WTC11 (cell line): ENCODE results near the gene CDRT4. TPM values are rescaled to one million over a fixed set of nuclear protein-coding genes. Genes with fewer than 3 reads are reported as not detected.

Experiments used
- ATAC-seq: fragments of 200-7000 bp; cut with Tn5 transposase; 2 replicates; pipeline ENCODE4 v1.10.0; 2021; ENCODE audit warnings: mild to moderate bottlenecking, moderate library complexity
- Bru-seq: library from RNA; stranded (reverse); fragments of 400-500 nt; gene quantifications from one replicate; lab custom pipeline; 2021; lab: Mats Ljungman, UMichigan
- CTCF ChIA-PET: fragments of 300-600 bp; sonication (Branson Sonifier 250); formaldehyde crosslinking; loops from one replicate; lab custom pipeline; 2021; ENCODE audit warnings: antibody characterized with exemption; lab: Charles Lee
- POLR2A ChIA-PET: fragments of 350-600 bp; sonication (Branson Sonifier 250); formaldehyde crosslinking; loops from one replicate; lab custom pipeline; 2021; ENCODE audit warnings: antibody characterized with exemption; lab: Charles Lee
- DNase-seq: peaks from one replicate; pipeline ENCODE4 v3.0.0; 2021; ENCODE audit warnings: low spot score
- H3K27ac Mint-ChIP-seq: 2 replicates; pipeline ENCODE4 v1.8.0; 2021; ENCODE audit warnings: mixed read lengths
- H3K27me3 Mint-ChIP-seq: 2 replicates; pipeline ENCODE4 v1.8.0; 2021; ENCODE audit warnings: low read depth, mild to moderate bottlenecking, moderate library complexity, mixed read lengths
- H3K36me3 Mint-ChIP-seq: 2 replicates; pipeline ENCODE4 v1.8.0; 2021; ENCODE audit warnings: mixed read lengths
- H3K4me1 Mint-ChIP-seq: 2 replicates; pipeline ENCODE4 v1.8.0; 2022; ENCODE audit warnings: mixed read lengths
- H3K4me3 Mint-ChIP-seq: 2 replicates; pipeline ENCODE4 v1.8.0; 2021; ENCODE audit warnings: mild to moderate bottlenecking, moderate library complexity, mixed read lengths
- H3K9me3 Mint-ChIP-seq: 2 replicates; pipeline ENCODE4 v1.8.0; 2021; ENCODE audit warnings: mixed read lengths
- CBFB ChIP-seq: sonication (generic); formaldehyde crosslinking; IDR thresholded peaks from 2 replicates; pipeline ENCODE4 v1.8.1; 2022; ENCODE audit warnings: mild to moderate bottlenecking, low read depth, missing genetic modification reagents
- CREB1 ChIP-seq: sonication (generic); formaldehyde crosslinking; IDR thresholded peaks from 2 replicates; pipeline ENCODE4 v1.8.0; 2023; ENCODE audit warnings: mild to moderate bottlenecking, missing genetic modification reagents
- IRF2 ChIP-seq: sonication (generic); formaldehyde crosslinking; IDR thresholded peaks from 2 replicates; pipeline ENCODE4 v1.8.0; 2022; ENCODE audit warnings: low read depth, missing genetic modification reagents, borderline replicate concordance
- NR2C2 ChIP-seq: sonication (generic); formaldehyde crosslinking; IDR thresholded peaks from 2 replicates; pipeline ENCODE4 v1.8.0; 2022; ENCODE audit warnings: mild to moderate bottlenecking, missing genetic modification reagents
- TP53 ChIP-seq: sonication (generic); formaldehyde crosslinking; IDR thresholded peaks from 2 replicates; pipeline ENCODE4 v1.8.1; 2023; ENCODE audit warnings: mild to moderate bottlenecking, missing genetic modification reagents
- ZNF263 ChIP-seq: sonication (generic); formaldehyde crosslinking; IDR thresholded peaks from 2 replicates; pipeline ENCODE4 v1.8.1; 2022; ENCODE audit warnings: low read depth, mild to moderate bottlenecking, moderate library complexity, missing genetic modification reagents
- ZNF396 ChIP-seq: fragments of 250-450 bp; sonication (Bioruptor Pico); IDR thresholded peaks from 2 replicates; pipeline ENCODE4 v1.8.0; 2021; ENCODE audit warnings: mild to moderate bottlenecking, moderate library complexity, borderline replicate concordance
- ZNF423 ChIP-seq: fragments of 250-450 bp; sonication (Bioruptor Pico); IDR thresholded peaks from 2 replicates; pipeline ENCODE4 v2.1.2; 2022; ENCODE audit warnings: mild to moderate bottlenecking, moderate library complexity
- long read RNA-seq, 3 experiments: library from RNA in 1 of 3; library from capped mRNA in 1 of 3; library from polyadenylated mRNA in 1 of 3; unstranded in 2 of 3; stranded (forward) in 1 of 3; transcript quantifications; one replicate each; pipeline ENCODE4 v2.0.0, GENCODE V29; 2021
- total RNA-seq: library from RNA; stranded (reverse); gene quantifications from 3 replicates; pipeline ENCODE4 v1.2.3, GENCODE V29; 2021
- TF ChIP-seq, protein P1 (sequence below): fragments of 250-450 bp; sonication (Bioruptor Pico); IDR thresholded peaks from 2 replicates; pipeline ENCODE4 v1.9.0; 2021; ENCODE audit warnings: mild to moderate bottlenecking, borderline replicate concordance
- TF ChIP-seq, protein P2 (sequence below): sonication (generic); formaldehyde crosslinking; IDR thresholded peaks from 2 replicates; pipeline ENCODE4 v1.8.1; 2022; ENCODE audit warnings: low read depth, missing genetic modification reagents, borderline replicate concordance
- TF ChIP-seq, protein P3 (sequence below): sonication (generic); formaldehyde crosslinking; IDR thresholded peaks from 2 replicates; pipeline ENCODE4 v1.8.0; 2023; ENCODE audit warnings: missing genetic modification reagents
- TF ChIP-seq, protein P4 (sequence below): sonication (generic); formaldehyde crosslinking; IDR thresholded peaks from 2 replicates; pipeline ENCODE4 v1.8.0; 2022; ENCODE audit warnings: mild to moderate bottlenecking, missing genetic modification reagents
- TF ChIP-seq, protein P5 (sequence below): sonication (generic); formaldehyde crosslinking; IDR thresholded peaks from 2 replicates; pipeline ENCODE4 v1.8.1; 2023; ENCODE audit warnings: mild to moderate bottlenecking, missing genetic modification reagents, moderate library complexity
- TF ChIP-seq, protein P6 (sequence below): sonication (generic); formaldehyde crosslinking; IDR thresholded peaks from 2 replicates; pipeline ENCODE4 v1.8.0; 2023; ENCODE audit warnings: mild to moderate bottlenecking, missing genetic modification reagents

Gene CDRT4
- total RNA-seq (4.9 to 8.3 TPM (median 6.5 TPM) in 3 replicates), Bru-seq, nascent RNA (percentile 75 among the genes with signal in this experiment)
- long read RNA-seq, experiment 1, partial matches to known transcripts, result 0 of 3 reads
- long read RNA-seq, experiment 1, other reads (novel, unspliced or antisense), result 0 of 3 reads
- long read RNA-seq, experiment 2, partial matches to known transcripts, result 0 of 1 reads
- long read RNA-seq, experiment 2, other reads (novel, unspliced or antisense), result 0 of 1 reads
- long read RNA-seq, experiment 3, partial matches to known transcripts, result 0 of 3 reads
- long read RNA-seq, experiment 3, other reads (novel, unspliced or antisense), result 3 of 3 reads

DNA sequence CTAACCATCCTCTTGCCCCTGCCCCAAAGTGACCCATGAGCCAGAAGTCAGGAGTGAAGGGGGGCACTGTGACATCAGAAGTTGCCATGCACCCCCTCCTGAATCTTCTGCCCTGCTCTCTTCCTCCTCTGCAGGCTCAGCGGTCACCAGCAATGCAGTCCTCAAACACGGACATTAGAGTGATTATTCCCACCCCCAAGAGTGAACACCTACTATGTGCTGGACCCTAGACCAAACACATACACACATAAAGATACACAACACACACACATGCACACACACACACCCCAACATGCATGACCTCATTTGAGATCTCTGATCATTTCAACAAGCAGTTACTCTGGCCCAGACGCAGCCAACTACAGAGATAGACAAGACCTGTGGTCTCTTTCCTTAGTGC is at the start of gene CDRT4:
Gene CDRT4, minus strand, starts transcription at position 30 of the 400 bp plus-strand sequence. CDS start 27,383 bp downstream, outside the sequence.
- H3K27ac Mint-ChIP-seq, result peak within 1 kb of the TSS; percentile 73
- no peaks in the 10 kb centered on the region for H3K27me3 Mint-ChIP-seq
- no peak within 1 kb of the TSS for H3K4me3 Mint-ChIP-seq
- ChIA-PET CTCF (interaction anchor here (1.0 kb wide), 1 partner anchor 35 kb away, joined by 4 read pairs; no protein-coding TSS in a partner anchor), POLR2A (no interaction called here)
- no peak for DNase-seq
- H3K4me1 Mint-ChIP-seq, result peaks cover 8% of the 10 kb centered on the region
- peaks cover 9% of the 10 kb centered on the region for H3K36me3 Mint-ChIP-seq
- H3K9me3 Mint-ChIP-seq, result peaks cover 1% of the 10 kb centered on the region
- TF ChIP-seq TP53 (no peak), IRF2 (no peak), ZNF423 (CRISPR knock-in tag) (no peak)
- TF ChIP-seq, protein P1, sequence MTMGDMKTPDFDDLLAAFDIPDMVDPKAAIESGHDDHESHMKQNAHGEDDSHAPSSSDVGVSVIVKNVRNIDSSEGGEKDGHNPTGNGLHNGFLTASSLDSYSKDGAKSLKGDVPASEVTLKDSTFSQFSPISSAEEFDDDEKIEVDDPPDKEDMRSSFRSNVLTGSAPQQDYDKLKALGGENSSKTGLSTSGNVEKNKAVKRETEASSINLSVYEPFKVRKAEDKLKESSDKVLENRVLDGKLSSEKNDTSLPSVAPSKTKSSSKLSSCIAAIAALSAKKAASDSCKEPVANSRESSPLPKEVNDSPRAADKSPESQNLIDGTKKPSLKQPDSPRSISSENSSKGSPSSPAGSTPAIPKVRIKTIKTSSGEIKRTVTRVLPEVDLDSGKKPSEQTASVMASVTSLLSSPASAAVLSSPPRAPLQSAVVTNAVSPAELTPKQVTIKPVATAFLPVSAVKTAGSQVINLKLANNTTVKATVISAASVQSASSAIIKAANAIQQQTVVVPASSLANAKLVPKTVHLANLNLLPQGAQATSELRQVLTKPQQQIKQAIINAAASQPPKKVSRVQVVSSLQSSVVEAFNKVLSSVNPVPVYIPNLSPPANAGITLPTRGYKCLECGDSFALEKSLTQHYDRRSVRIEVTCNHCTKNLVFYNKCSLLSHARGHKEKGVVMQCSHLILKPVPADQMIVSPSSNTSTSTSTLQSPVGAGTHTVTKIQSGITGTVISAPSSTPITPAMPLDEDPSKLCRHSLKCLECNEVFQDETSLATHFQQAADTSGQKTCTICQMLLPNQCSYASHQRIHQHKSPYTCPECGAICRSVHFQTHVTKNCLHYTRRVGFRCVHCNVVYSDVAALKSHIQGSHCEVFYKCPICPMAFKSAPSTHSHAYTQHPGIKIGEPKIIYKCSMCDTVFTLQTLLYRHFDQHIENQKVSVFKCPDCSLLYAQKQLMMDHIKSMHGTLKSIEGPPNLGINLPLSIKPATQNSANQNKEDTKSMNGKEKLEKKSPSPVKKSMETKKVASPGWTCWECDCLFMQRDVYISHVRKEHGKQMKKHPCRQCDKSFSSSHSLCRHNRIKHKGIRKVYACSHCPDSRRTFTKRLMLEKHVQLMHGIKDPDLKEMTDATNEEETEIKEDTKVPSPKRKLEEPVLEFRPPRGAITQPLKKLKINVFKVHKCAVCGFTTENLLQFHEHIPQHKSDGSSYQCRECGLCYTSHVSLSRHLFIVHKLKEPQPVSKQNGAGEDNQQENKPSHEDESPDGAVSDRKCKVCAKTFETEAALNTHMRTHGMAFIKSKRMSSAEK (CRISPR knock-in tag), result no peak
- TF ChIP-seq, protein P2, sequence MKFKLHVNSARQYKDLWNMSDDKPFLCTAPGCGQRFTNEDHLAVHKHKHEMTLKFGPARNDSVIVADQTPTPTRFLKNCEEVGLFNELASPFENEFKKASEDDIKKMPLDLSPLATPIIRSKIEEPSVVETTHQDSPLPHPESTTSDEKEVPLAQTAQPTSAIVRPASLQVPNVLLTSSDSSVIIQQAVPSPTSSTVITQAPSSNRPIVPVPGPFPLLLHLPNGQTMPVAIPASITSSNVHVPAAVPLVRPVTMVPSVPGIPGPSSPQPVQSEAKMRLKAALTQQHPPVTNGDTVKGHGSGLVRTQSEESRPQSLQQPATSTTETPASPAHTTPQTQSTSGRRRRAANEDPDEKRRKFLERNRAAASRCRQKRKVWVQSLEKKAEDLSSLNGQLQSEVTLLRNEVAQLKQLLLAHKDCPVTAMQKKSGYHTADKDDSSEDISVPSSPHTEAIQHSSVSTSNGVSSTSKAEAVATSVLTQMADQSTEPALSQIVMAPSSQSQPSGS (CRISPR knock-in tag), result no peak
- ATAC-seq, result no peak

DNA sequence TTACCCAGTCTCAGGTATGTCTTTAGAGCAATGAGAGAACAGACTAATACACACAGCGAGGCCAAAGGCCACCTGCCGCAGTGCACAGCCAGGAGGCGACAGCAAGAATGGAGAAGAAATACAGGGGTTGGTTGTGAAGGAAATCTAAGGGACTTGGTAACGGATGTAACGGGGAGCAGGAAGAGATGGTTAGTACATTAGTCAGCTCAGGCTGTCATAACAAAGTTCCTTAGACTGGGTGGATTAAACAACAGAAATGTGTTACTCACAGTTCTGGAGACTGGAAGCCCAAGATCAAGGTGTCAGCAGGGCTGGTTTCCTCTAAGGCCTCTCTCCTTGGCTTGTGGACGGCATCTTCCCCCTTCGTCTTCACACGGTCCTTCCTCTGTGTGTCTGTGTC is 48.7 kb upstream of the CDRT4 start:
- peaks cover 21% of the 10 kb centered on the region for H3K36me3 Mint-ChIP-seq
- TF ChIP-seq, protein P3, sequence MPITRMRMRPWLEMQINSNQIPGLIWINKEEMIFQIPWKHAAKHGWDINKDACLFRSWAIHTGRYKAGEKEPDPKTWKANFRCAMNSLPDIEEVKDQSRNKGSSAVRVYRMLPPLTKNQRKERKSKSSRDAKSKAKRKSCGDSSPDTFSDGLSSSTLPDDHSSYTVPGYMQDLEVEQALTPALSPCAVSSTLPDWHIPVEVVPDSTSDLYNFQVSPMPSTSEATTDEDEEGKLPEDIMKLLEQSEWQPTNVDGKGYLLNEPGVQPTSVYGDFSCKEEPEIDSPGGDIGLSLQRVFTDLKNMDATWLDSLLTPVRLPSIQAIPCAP (CRISPR knock-in tag), result no peak
- TF ChIP-seq CREB1 (no peak), NR2C2 (CRISPR knock-in tag) (no peak), CBFB (CRISPR knock-in tag) (no peak), ZNF396 (no peak), ZNF263 (no peak)
- TF ChIP-seq, protein P4, sequence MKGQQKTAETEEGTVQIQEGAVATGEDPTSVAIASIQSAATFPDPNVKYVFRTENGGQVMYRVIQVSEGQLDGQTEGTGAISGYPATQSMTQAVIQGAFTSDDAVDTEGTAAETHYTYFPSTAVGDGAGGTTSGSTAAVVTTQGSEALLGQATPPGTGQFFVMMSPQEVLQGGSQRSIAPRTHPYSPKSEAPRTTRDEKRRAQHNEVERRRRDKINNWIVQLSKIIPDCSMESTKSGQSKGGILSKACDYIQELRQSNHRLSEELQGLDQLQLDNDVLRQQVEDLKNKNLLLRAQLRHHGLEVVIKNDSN (CRISPR knock-in tag), result no peak
- TF ChIP-seq, protein P5, sequence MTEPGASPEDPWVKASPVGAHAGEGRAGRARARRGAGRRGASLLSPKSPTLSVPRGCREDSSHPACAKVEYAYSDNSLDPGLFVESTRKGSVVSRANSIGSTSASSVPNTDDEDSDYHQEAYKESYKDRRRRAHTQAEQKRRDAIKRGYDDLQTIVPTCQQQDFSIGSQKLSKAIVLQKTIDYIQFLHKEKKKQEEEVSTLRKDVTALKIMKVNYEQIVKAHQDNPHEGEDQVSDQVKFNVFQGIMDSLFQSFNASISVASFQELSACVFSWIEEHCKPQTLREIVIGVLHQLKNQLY (CRISPR knock-in tag), result no peak
- TF ChIP-seq, protein P6, sequence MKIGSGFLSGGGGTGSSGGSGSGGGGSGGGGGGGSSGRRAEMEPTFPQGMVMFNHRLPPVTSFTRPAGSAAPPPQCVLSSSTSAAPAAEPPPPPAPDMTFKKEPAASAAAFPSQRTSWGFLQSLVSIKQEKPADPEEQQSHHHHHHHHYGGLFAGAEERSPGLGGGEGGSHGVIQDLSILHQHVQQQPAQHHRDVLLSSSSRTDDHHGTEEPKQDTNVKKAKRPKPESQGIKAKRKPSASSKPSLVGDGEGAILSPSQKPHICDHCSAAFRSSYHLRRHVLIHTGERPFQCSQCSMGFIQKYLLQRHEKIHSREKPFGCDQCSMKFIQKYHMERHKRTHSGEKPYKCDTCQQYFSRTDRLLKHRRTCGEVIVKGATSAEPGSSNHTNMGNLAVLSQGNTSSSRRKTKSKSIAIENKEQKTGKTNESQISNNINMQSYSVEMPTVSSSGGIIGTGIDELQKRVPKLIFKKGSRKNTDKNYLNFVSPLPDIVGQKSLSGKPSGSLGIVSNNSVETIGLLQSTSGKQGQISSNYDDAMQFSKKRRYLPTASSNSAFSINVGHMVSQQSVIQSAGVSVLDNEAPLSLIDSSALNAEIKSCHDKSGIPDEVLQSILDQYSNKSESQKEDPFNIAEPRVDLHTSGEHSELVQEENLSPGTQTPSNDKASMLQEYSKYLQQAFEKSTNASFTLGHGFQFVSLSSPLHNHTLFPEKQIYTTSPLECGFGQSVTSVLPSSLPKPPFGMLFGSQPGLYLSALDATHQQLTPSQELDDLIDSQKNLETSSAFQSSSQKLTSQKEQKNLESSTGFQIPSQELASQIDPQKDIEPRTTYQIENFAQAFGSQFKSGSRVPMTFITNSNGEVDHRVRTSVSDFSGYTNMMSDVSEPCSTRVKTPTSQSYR (CRISPR knock-in tag), result no peak
- no peak overlapping the region for H3K4me3 Mint-ChIP-seq
- H3K9me3 Mint-ChIP-seq, result no peaks in the 10 kb centered on the region
- ATAC-seq, result no peak
- POLR2A ChIA-PET, result no interaction called here
- H3K4me1 Mint-ChIP-seq, result no peaks in the 10 kb centered on the region
- H3K27me3 Mint-ChIP-seq, result no peaks in the 10 kb centered on the region
- DNase-seq, result no peak
- CTCF ChIA-PET, result no interaction called here
- H3K27ac Mint-ChIP-seq, result no peak overlapping the region
